Smooth muscle cell (in vitro differentiated cells): Measurements from ENCODE around the gene RBP3. TPM values are rescaled to one million over a fixed set of nuclear protein-coding genes. Genes with fewer than 3 reads are reported as not detected.

Source experiments
- DNase-seq: peaks from one replicate; lab custom pipeline; 2025; ENCODE audit not compliant: unreplicated experiment; lab: John Stamatoyannopoulos, UW
- H2AFZ ChIP-seq: fragments of 200-600 bp; sonication (generic); 2 replicates; pipeline ENCODE4 v1.6.0; 2016; ENCODE audit warnings: antibody characterized with exemption, low read depth, mild to moderate bottlenecking
- H3F3A ChIP-seq: fragments of 200-600 bp; sonication (generic); 2 replicates; pipeline ENCODE4 v1.6.0; 2017; ENCODE audit warnings: antibody characterized with exemption, low read depth
- H3K27ac ChIP-seq: fragments of 200-600 bp; sonication (generic); 2 replicates; pipeline ENCODE4 v1.5.1; 2016; ENCODE audit warnings: low read depth, mild to moderate bottlenecking
- H3K27me3 ChIP-seq: fragments of 200-600 bp; sonication (generic); 2 replicates; pipeline ENCODE4 v1.6.1; 2016; ENCODE audit warnings: low read depth, mild to moderate bottlenecking
- H3K36me3 ChIP-seq: fragments of 200-600 bp; sonication (generic); 2 replicates; pipeline ENCODE4 v1.5.1; 2016; ENCODE audit warnings: low read depth
- H3K4me1 ChIP-seq: fragments of 200-600 bp; sonication (generic); 2 replicates; pipeline ENCODE4 v1.5.1; 2016; ENCODE audit warnings: low read depth
- H3K4me2 ChIP-seq: fragments of 200-600 bp; sonication (generic); 2 replicates; pipeline ENCODE4 v1.6.0; 2016; ENCODE audit warnings: mild to moderate bottlenecking
- H3K4me3 ChIP-seq: fragments of 200-600 bp; sonication (generic); 2 replicates; pipeline ENCODE4 v1.5.1; 2016; ENCODE audit warnings: mild to moderate bottlenecking
- H3K79me2 ChIP-seq: fragments of 200-600 bp; sonication (generic); 2 replicates; pipeline ENCODE4 v1.6.0; 2016; ENCODE audit warnings: low read depth, mild to moderate bottlenecking
- H3K9ac ChIP-seq: fragments of 200-600 bp; sonication (generic); 2 replicates; pipeline ENCODE4 v1.6.0; 2016; ENCODE audit warnings: low read depth
- H3K9me3 ChIP-seq: fragments of 200-600 bp; sonication (generic); replicated peaks from 2 replicates; pipeline ENCODE4 v1.5.1; 2016; ENCODE audit warnings: low read depth
- H4K20me1 ChIP-seq: fragments of 200-600 bp; sonication (generic); 2 replicates; pipeline ENCODE4 v1.6.0; 2016; ENCODE audit warnings: low read depth
- WGBS: methylation state at CpG from one replicate; pipeline ENCODE4 v1.1.7; 2016; ENCODE audit warnings: low lambda C conversion rate; 5-methylcytosine and 5-hydroxymethylcytosine counted together
- polyA plus RNA-seq: library from polyadenylated mRNA; unstranded; fragments of >200 nt; fragmentation: Nextera tagmentation; extraction: Ambion mirVana; gene quantifications from 2 replicates; pipeline ENCODE4 v1.2.1, GENCODE V29; 2016
- total RNA-seq: library from RNA; depleted of rRNA; stranded (reverse); fragments of >200 nt; gene quantifications from 2 replicates; pipeline ENCODE4 v1.2.3, GENCODE V29; 2014
- TF ChIP-seq, protein P1 (sequence below): fragments of 200-600 bp; sonication (generic); IDR thresholded peaks from 2 replicates; pipeline ENCODE4 v1.5.1; 2017; ENCODE audit warnings: borderline replicate concordance, mild to moderate bottlenecking, antibody characterized with exemption; ENCODE audit not compliant: insufficient read depth, poor library complexity, severe bottlenecking

The RBP3 gene
- total and polyA plus RNA-seq, 2 experiments from 2014 or later = not detected

DNA sequence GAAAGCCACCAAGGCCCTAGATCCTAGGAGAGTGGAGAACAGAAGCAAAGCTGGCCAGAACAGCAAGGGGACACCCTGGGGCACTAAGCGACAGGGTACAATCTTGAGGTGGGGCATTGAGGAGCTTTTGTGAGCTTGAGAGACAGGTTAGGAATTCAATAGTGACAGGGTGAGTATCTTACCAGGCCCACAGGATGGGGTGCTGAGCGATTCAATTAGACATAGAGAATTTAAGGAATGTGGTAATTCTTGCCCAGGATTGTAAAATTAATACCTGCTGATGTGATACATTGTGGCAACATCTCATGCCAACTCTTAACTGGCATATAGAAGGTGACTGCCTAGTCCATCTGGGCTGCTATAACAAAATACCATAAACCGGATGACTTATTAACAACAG, 14.0 kb downstream of the RBP3 start:
- no peaks in the 10 kb centered on the region for H3K27me3 ChIP-seq
- H3K9me3 ChIP-seq = no peaks in the 10 kb centered on the region
- no peaks in the 10 kb centered on the region for H4K20me1 ChIP-seq
- TF ChIP-seq, protein P1, sequence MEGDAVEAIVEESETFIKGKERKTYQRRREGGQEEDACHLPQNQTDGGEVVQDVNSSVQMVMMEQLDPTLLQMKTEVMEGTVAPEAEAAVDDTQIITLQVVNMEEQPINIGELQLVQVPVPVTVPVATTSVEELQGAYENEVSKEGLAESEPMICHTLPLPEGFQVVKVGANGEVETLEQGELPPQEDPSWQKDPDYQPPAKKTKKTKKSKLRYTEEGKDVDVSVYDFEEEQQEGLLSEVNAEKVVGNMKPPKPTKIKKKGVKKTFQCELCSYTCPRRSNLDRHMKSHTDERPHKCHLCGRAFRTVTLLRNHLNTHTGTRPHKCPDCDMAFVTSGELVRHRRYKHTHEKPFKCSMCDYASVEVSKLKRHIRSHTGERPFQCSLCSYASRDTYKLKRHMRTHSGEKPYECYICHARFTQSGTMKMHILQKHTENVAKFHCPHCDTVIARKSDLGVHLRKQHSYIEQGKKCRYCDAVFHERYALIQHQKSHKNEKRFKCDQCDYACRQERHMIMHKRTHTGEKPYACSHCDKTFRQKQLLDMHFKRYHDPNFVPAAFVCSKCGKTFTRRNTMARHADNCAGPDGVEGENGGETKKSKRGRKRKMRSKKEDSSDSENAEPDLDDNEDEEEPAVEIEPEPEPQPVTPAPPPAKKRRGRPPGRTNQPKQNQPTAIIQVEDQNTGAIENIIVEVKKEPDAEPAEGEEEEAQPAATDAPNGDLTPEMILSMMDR = no peak
- no peaks in the 10 kb centered on the region for H3K4me1 ChIP-seq
- no peak overlapping the region for H3K4me2 ChIP-seq
- H3K36me3 ChIP-seq = no peaks in the 10 kb centered on the region
- 93% methylated on average over 3 of the region's 3 CpGs for WGBS
- H3K9ac ChIP-seq = no peak overlapping the region
- no peaks in the 10 kb centered on the region for H3K79me2 ChIP-seq
- DNase-seq = no peak
- H2AFZ ChIP-seq = no peak overlapping the region
- no peak overlapping the region for H3K4me3 ChIP-seq
- no peak overlapping the region for H3K27ac ChIP-seq
- no peaks in the 10 kb centered on the region for H3F3A ChIP-seq

- no peaks in the 10 kb centered on the region for H3K9me3 ChIP-seq
- no peaks in the 10 kb centered on the region for H4K20me1 ChIP-seq
- no peak overlapping the region for H3K9ac ChIP-seq
- H3K36me3 ChIP-seq = no peaks in the 10 kb centered on the region
- no peaks in the 10 kb centered on the region for H3K79me2 ChIP-seq
- H3K27me3 ChIP-seq = no peaks in the 10 kb centered on the region
- H3K27ac ChIP-seq = no peak overlapping the region
- no peaks in the 10 kb centered on the region for H3F3A ChIP-seq
- TF ChIP-seq, protein P1 = no peak
- H2AFZ ChIP-seq = no peak overlapping the region
- H3K4me1 ChIP-seq = no peaks in the 10 kb centered on the region
- no peak overlapping the region for H3K4me2 ChIP-seq
- DNase-seq = no peak
- H3K4me3 ChIP-seq = no peak overlapping the region
- 91% methylated on average over 3 of the region's 3 CpGs for WGBS
These were observed 15.6 kb downstream of the RBP3 start for GRCh38 chr10:47363781-47364180.

DNA sequence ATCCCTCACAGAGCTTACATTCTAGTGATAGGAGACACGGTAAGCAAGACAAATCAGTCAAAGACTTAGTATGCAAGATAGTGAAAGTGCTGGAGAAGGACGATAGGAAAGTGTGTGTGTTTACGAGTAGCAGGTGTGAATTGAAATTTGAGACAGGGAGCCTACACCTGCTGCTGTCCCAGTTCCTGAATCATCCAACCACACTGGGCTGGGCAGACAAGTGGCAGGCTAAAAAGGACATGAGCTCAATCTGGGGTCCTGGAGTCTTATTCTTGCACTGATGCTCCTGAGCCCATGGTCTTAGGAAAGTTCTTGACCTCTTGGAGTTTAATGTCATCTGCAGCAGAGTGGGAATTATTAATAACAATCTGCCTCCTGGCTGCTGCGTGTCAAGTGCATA, 16.2 kb downstream of the RBP3 start:
- TF ChIP-seq, protein P1 = no peak
- Histone ChIP-seq H3K4me1 (no peaks in the 10 kb centered on the region), H3K9me3 (no peaks in the 10 kb centered on the region), H2AFZ (no peak overlapping the region), H3K79me2 (no peaks in the 10 kb centered on the region), H3K4me3 (no peak overlapping the region), H3K9ac (no peak overlapping the region), H3K36me3 (no peaks in the 10 kb centered on the region), H3K27me3 (no peaks in the 10 kb centered on the region), H3K27ac (no peak overlapping the region), H4K20me1 (no peaks in the 10 kb centered on the region), H3K4me2 (no peak overlapping the region), H3F3A (no peaks in the 10 kb centered on the region)
- 63% methylated on average over 4 of the region's 4 CpGs for WGBS
- no peak for DNase-seq

DNA sequence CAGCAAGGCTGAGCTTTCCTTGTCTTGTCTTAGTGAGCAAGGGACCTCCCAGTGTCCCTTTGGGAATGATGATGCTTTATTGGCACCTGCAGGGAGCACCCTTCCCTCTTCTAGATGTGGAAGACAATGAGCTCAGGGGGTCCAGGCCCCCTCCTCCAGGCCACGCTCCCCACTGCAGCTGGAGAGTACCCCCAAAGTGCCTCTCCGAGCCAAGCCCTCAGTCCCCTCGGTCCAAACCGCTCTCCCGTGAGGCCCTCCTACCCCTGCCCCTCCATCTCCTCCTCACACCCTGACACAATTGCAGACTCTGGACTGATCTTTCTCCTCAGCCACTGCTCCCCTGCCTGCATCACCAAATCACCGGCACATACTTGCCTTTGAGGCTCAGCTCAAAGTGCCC, 16.7 kb downstream of the RBP3 start:
- Histone ChIP-seq H2AFZ (no peak overlapping the region), H3K4me1 (no peaks in the 10 kb centered on the region), H3K27ac (no peak overlapping the region), H3F3A (no peaks in the 10 kb centered on the region), H3K36me3 (no peaks in the 10 kb centered on the region), H3K9me3 (no peaks in the 10 kb centered on the region), H3K79me2 (no peaks in the 10 kb centered on the region), H3K4me2 (no peak overlapping the region), H4K20me1 (no peaks in the 10 kb centered on the region), H3K4me3 (no peak overlapping the region), H3K9ac (no peak overlapping the region), H3K27me3 (no peaks in the 10 kb centered on the region)
- DNase-seq = no peak
- TF ChIP-seq, protein P1 = no peak
- 93% methylated on average over 6 of the region's 6 CpGs for WGBS
